ENCODE results near the gene RAX2. TPM values are rescaled to one million over a fixed set of nuclear protein-coding genes. Genes with fewer than 3 reads are reported as not detected.

The RAX2 gene
- total and polyA plus RNA-seq, 9 of the 15 experiments (the other 6 are each of a cell fraction or from before 2014, with no cell fraction given) = not detected

- TF ChIP-seq RERE (CRISPR knock-in tag; IDR thresholded peaks at IDR 0.05; ENCODE audit: borderline replicate concordance) (no peak), BRD9 (IDR thresholded peaks at IDR 0.05; ENCODE audit: low read depth, partially characterized antibody) (peak; percentile 79), CHD7 (IDR thresholded peaks at IDR 0.05; ENCODE audit: low read depth, low read length) (no peak), GMEB1 (CRISPR knock-in tag; IDR thresholded peaks at IDR 0.05) (no peak), E2F8 (IDR thresholded peaks at IDR 0.05; ENCODE audit: low read depth, partially characterized antibody) (no peak)
Measured at GRCh38 chr19:3719868-3720267, 52.2 kb downstream of the RAX2 start (continued).

Data from K562 (cell line).